HepG2 (cell line): ENCODE results near the gene DYSF. TPM values are rescaled to one million over a fixed set of nuclear protein-coding genes. Genes with fewer than 3 reads are reported as not detected.

Source experiments
- AFF4 ChIP-seq: sonication (generic); formaldehyde crosslinking; IDR thresholded peaks from 2 replicates; pipeline ENCODE4 v1.4.0; 2020; ENCODE audit warnings: missing genetic modification reagents
- DDIT3 ChIP-seq: sonication (generic); formaldehyde crosslinking; IDR thresholded peaks from 2 replicates; pipeline ENCODE4 v1.4.0; 2020; ENCODE audit warnings: mild to moderate bottlenecking, missing genetic modification reagents
- EP300 ChIP-seq, 3 experiments: sonication (generic) in 1 of 3; formaldehyde crosslinking in 1 of 3; IDR thresholded peaks; 2 replicates each; pipeline versions ENCODE4 v1.5.1 to v1.6.1; 2011 to 2020; ENCODE audit warnings: low read depth in 2 of 3, low read length in 2 of 3, borderline replicate concordance in 1 of 3, improper control_type of control experiment in 1 of 3, mild to moderate bottlenecking in 1 of 3, missing genetic modification reagents in 1 of 3, moderate library complexity in 1 of 3
- HDAC1 ChIP-seq: sonication (generic); formaldehyde crosslinking; IDR thresholded peaks from 2 replicates; pipeline ENCODE4 v1.5.1; 2020; ENCODE audit warnings: mild to moderate bottlenecking, missing genetic modification reagents
- HNF1B ChIP-seq: sonication (generic); formaldehyde crosslinking; IDR thresholded peaks from 2 replicates; pipeline ENCODE4 v1.5.1; 2020; ENCODE audit warnings: mild to moderate bottlenecking, moderate library complexity, missing genetic modification reagents
- KLF6 ChIP-seq: IDR thresholded peaks from 2 replicates; pipeline ENCODE4 v1.8.0; 2016; ENCODE audit warnings: missing biosample characterization, missing genetic modification reagents
- LBX2 ChIP-seq: sonication (generic); formaldehyde crosslinking; IDR thresholded peaks from 2 replicates; pipeline ENCODE4 v1.5.0; 2020; ENCODE audit warnings: missing genetic modification reagents, mild to moderate bottlenecking, borderline replicate concordance
- NFKB2 ChIP-seq: sonication (generic); formaldehyde crosslinking; IDR thresholded peaks from 2 replicates; pipeline ENCODE4 v1.4.0; 2020; ENCODE audit warnings: missing genetic modification reagents, borderline replicate concordance
- PHF5A ChIP-seq: IDR thresholded peaks from one replicate; pipeline ENCODE4 v1.6.1; 2018; ENCODE audit warnings: low read depth, missing genetic modification reagents; ENCODE audit not compliant: unreplicated experiment
- RFX5 ChIP-seq: IDR thresholded peaks from 2 replicates; pipeline ENCODE4 v1.6.1; 2011; ENCODE audit warnings: low read depth, low read length, improper control_type of control experiment
- SMARCE1 ChIP-seq: fragments of 450-650 bp; IDR thresholded peaks from 2 replicates; pipeline ENCODE4 v1.6.1; 2017; ENCODE audit warnings: borderline replicate concordance
- TBX2 ChIP-seq: sonication (generic); formaldehyde crosslinking; IDR thresholded peaks from 2 replicates; pipeline ENCODE4 v1.5.0; 2020; ENCODE audit warnings: missing genetic modification reagents, mild to moderate bottlenecking, borderline replicate concordance
- TFE3 ChIP-seq: IDR thresholded peaks from 2 replicates; pipeline ENCODE4 v1.6.1; 2016
- ZC3H4 ChIP-seq: sonication (generic); formaldehyde crosslinking; IDR thresholded peaks from 2 replicates; pipeline ENCODE4 v1.4.0; 2020; ENCODE audit warnings: missing genetic modification reagents, borderline replicate concordance
- ZFP90 ChIP-seq: sonication (generic); formaldehyde crosslinking; IDR thresholded peaks from 2 replicates; pipeline ENCODE4 v1.8.0; 2022; ENCODE audit warnings: missing genetic modification reagents, mild to moderate bottlenecking, inconsistent platforms, borderline replicate concordance
- ZFP91 ChIP-seq: sonication (generic); formaldehyde crosslinking; IDR thresholded peaks from 2 replicates; pipeline ENCODE4 v1.9.0; 2022; ENCODE audit warnings: missing genetic modification reagents, mild to moderate bottlenecking, borderline replicate concordance
- ZNF235 ChIP-seq: sonication (generic); formaldehyde crosslinking; IDR thresholded peaks from 2 replicates; pipeline ENCODE4 v1.8.1; 2023; ENCODE audit warnings: mild to moderate bottlenecking, missing genetic modification reagents, borderline replicate concordance
- polyA plus RNA-seq, 8 experiments: library from polyadenylated mRNA; depleted of rRNA in 3 of 8; stranded (reverse) in 7 of 8; unstranded in 1 of 8; fragments of >200 nt; fragmentation: Illumina TruSeq in 4 of 8; extraction: Trizol in 4 of 8; gene quantifications; 2 replicates each; pipeline versions ENCODE4 v1.2.1 to v1.2.3, GENCODE V29; 2011 to 2016; ENCODE audit warnings: low read depth in 4 of 8, missing spikeins in 1 of 8, mixed read lengths in 1 of 8; ENCODE audit not compliant: insufficient read depth in 1 of 8
- total RNA-seq, 5 experiments: library from RNA; depleted of rRNA; stranded (reverse); fragments of >200 nt; fragmentation: Illumina TruSeq; extraction: Trizol; gene quantifications; 2 replicates each; pipeline ENCODE4 v1.2.3, GENCODE V29; 2016; ENCODE audit warnings: low read depth in 1 of 5

Gene DYSF
- total and polyA plus RNA-seq, 2 of the 13 experiments (the other 11 are each of a cell fraction or from before 2014, with no cell fraction given), result 0.15 to 2.4 TPM

- TF ChIP-seq AFF4 (CRISPR knock-in tag) (no peak), DDIT3 (CRISPR knock-in tag) (no peak), ZNF235 (CRISPR knock-in tag) (no peak), PHF5A (no peak), SMARCE1 (no peak), ZFP91 (no peak), LBX2 (CRISPR knock-in tag) (no peak), NFKB2 (CRISPR knock-in tag) (no peak), RFX5 (no peak), EP300 (IDR thresholded peaks at IDR 0.05; ENCODE audit: low read depth in 2 of 2, low read length in 2 of 2) (peak in 1 of 2 experiments; percentile 79; a peak in 2 of 4 replicates), EP300 (CRISPR knock-in tag; IDR thresholded peaks at IDR 0.05; ENCODE audit: borderline replicate concordance) (no peak), TFE3 (no peak), KLF6 (CRISPR knock-in tag) (no peak), HNF1B (CRISPR knock-in tag) (no peak), TBX2 (CRISPR knock-in tag) (peak; percentile 32; the same call in 1 of the 2 replicates), ZC3H4 (no peak), HDAC1 (CRISPR knock-in tag) (0 out of 2 replicates have a peak, but pooled peaks have one; percentile 18), ZFP90 (CRISPR knock-in tag) (no peak)
Measured at GRCh38 chr2:71716697-71717624, 263.6 kb downstream of the DYSF start (continued).
